ENCODE results near the gene PRPF6. TPM values are rescaled to one million over a fixed set of nuclear protein-coding genes. Genes with fewer than 3 reads are reported as not detected.

PRPF6 gene
- total RNA-seq, 4 donors from 2014 or later: 39.3 to 68.4 (median 47.7) TPM

- no peak overlapping the region for H3K4me3 ChIP-seq
- H3K27me3 ChIP-seq: no peaks in the 10 kb centered on the region
- intact Hi-C loops (cut with DNase I; ENCODE audit: low total_unique reads) (no loop called here), in situ Hi-C loops (cut with MboI; ENCODE audit: low sequenced_read_pairs in 4 of 4) (no loop called here)
- no peaks in the 10 kb centered on the region for H3K9me3 ChIP-seq
- DNase-seq (no peak), ATAC-seq (no peak)
- peaks cover 8 to 9% of the 10 kb centered on the region in 2 donors for H3K4me1 ChIP-seq
- H3K36me3 ChIP-seq: peaks cover 0 to 42% of the 10 kb centered on the region in 2 donors
- TF ChIP-seq POLR2A (IDR thresholded peaks at IDR 0.05): no peak
- no peak for TF ChIP-seq CTCF (IDR thresholded peaks at IDR 0.05 in 4 of 5, conservative IDR thresholded peaks at IDR 0.05 in 1 of 5)
- H3K27ac ChIP-seq: no peak overlapping the region
Observed at GRCh38 chr20:63966172-63966943, 14.6 kb upstream of the PRPF6 start.

- no peak for DNase-seq
- in situ Hi-C loops (cut with MboI; ENCODE audit: low sequenced_read_pairs in 4 of 4): no loop called here
- ATAC-seq: no peak
Observed at GRCh38 chr20:63966944-63967322, 14.0 kb upstream of the PRPF6 start.

GRCh38 chr20:63967330-63968135 is 13.4 kb upstream of the PRPF6 start:
- TF ChIP-seq CTCF (IDR thresholded peaks at IDR 0.05 in 4 of 5, conservative IDR thresholded peaks at IDR 0.05 in 1 of 5): no peak
- no peak for TF ChIP-seq POLR2A (IDR thresholded peaks at IDR 0.05)
- Histone ChIP-seq H3K27ac (no peak overlapping the region), H3K9me3 (no peaks in the 10 kb centered on the region), H3K36me3 (peaks cover 0 to 32% of the 10 kb centered on the region in 2 donors), H3K27me3 (no peaks in the 10 kb centered on the region), H3K4me3 (no peak overlapping the region), H3K4me1 (peaks cover 9 to 11% of the 10 kb centered on the region in 2 donors)
- ATAC-seq (no peak), DNase-seq (peak in 1 of 2 donors; percentile 10)
- in situ Hi-C loops (cut with MboI; ENCODE audit: low sequenced_read_pairs in 4 of 4) (no loop called here), intact Hi-C loops (cut with DNase I; ENCODE audit: low total_unique reads) (no loop called here)

More at GRCh38 chr20:63966944-63967322, 14.0 kb upstream of the PRPF6 start:
- no peaks in the 10 kb centered on the region for H3K9me3 ChIP-seq
- H3K4me1 ChIP-seq: peaks cover 9 to 10% of the 10 kb centered on the region in 2 donors
- H3K36me3 ChIP-seq: peaks cover 0 to 37% of the 10 kb centered on the region in 2 donors
- H3K4me3 ChIP-seq: no peak overlapping the region
- intact Hi-C loops (cut with DNase I; ENCODE audit: low total_unique reads): no loop called here
- no peak overlapping the region for H3K27ac ChIP-seq
- TF ChIP-seq CTCF (IDR thresholded peaks at IDR 0.05 in 4 of 5, conservative IDR thresholded peaks at IDR 0.05 in 1 of 5): no peak
- no peaks in the 10 kb centered on the region for H3K27me3 ChIP-seq

- Histone ChIP-seq H3K4me3 (peak overlapping the region in 3 of 4 donors; percentile 62 to 67 (median 62)), H3K27me3 (no peaks in the 10 kb centered on the region), H3K9me3 (no peaks in the 10 kb centered on the region), H3K27ac (peak overlapping the region; percentile 58 to 74 (median 67)), H3K36me3 (peaks cover 0 to 24% of the 10 kb centered on the region in 2 donors), H3K4me1 (peaks cover 9 to 16% of the 10 kb centered on the region in 2 donors)
- ATAC-seq: no peak
- intact Hi-C loops (cut with DNase I; ENCODE audit: low total_unique reads): no loop called here
- in situ Hi-C loops (cut with MboI; ENCODE audit: low sequenced_read_pairs in 4 of 4): no loop called here
- TF ChIP-seq CTCF (IDR thresholded peaks at IDR 0.05 in 4 of 5, conservative IDR thresholded peaks at IDR 0.05 in 1 of 5) (no peak), POLR2A (IDR thresholded peaks at IDR 0.05) (no peak)
- DNase-seq: peak in 1 of 2 donors; percentile 16
Observed at GRCh38 chr20:63968136-63968927, 12.6 kb upstream of the PRPF6 start.

Data from gastrocnemius medialis (tissue), 4 donors.